Measurements from ENCODE around the gene COL23A1. TPM values are rescaled to one million over a fixed set of nuclear protein-coding genes. Genes with fewer than 3 reads are reported as not detected.

Gene COL23A1
- total RNA-seq, 2 donors from 2014 or later: 1.5 to 2.5 TPM

DNA sequence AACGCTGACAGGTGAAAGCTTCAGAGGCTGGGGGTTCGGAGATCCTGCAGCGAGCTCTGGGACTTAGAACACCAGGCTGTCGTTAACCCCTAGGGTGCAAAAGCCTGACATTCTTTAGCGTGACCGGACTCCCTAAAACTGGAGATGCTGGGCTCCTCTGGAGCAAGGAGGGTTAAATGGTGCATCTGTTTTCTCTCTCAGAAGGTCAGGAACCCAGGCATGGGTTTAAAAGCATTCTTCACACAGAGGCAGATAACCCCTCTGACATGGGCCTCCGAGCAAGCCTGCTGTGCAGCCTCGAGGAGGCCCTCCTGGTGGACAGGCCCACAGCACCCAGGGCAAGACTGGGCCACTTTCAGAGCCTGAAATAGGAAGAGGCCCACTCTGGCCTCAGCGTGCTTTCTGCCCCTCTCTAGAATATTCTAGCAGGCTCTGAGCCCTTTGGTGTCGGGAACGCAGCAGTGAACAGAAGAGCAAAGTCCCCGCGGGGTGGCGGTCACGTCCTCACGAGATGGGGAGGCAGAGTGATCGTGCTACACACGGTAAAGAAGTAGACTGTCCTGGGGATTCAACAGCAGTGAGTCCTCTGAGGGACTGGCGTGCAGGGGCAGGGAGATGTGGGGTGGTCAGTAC is 124.8 kb downstream of the COL23A1 start:
- no peaks in the 10 kb centered on the region for H3K36me3 ChIP-seq
- peaks cover 13 to 33% of the 10 kb centered on the region in 2 donors for H3K4me1 ChIP-seq (ENCODE audit: control insufficient read depth in 1 of 2, low read depth in 2 of 2)
- TF ChIP-seq, protein P1, sequence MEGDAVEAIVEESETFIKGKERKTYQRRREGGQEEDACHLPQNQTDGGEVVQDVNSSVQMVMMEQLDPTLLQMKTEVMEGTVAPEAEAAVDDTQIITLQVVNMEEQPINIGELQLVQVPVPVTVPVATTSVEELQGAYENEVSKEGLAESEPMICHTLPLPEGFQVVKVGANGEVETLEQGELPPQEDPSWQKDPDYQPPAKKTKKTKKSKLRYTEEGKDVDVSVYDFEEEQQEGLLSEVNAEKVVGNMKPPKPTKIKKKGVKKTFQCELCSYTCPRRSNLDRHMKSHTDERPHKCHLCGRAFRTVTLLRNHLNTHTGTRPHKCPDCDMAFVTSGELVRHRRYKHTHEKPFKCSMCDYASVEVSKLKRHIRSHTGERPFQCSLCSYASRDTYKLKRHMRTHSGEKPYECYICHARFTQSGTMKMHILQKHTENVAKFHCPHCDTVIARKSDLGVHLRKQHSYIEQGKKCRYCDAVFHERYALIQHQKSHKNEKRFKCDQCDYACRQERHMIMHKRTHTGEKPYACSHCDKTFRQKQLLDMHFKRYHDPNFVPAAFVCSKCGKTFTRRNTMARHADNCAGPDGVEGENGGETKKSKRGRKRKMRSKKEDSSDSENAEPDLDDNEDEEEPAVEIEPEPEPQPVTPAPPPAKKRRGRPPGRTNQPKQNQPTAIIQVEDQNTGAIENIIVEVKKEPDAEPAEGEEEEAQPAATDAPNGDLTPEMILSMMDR (IDR thresholded peaks at IDR 0.05): no peak
- H3K27ac ChIP-seq: no peak overlapping the region
- ATAC-seq (ENCODE audit: insufficient number of reproducible peaks, low FRiP score, low read depth) (no peak), DNase-seq (ENCODE audit: low spot score) (no peak)
- H3K4me3 ChIP-seq: no peak overlapping the region
- no peaks in the 10 kb centered on the region for H3K9me3 ChIP-seq
- no peaks in the 10 kb centered on the region for H3K27me3 ChIP-seq (replicated peaks; ENCODE audit: insufficient read depth)

DNA sequence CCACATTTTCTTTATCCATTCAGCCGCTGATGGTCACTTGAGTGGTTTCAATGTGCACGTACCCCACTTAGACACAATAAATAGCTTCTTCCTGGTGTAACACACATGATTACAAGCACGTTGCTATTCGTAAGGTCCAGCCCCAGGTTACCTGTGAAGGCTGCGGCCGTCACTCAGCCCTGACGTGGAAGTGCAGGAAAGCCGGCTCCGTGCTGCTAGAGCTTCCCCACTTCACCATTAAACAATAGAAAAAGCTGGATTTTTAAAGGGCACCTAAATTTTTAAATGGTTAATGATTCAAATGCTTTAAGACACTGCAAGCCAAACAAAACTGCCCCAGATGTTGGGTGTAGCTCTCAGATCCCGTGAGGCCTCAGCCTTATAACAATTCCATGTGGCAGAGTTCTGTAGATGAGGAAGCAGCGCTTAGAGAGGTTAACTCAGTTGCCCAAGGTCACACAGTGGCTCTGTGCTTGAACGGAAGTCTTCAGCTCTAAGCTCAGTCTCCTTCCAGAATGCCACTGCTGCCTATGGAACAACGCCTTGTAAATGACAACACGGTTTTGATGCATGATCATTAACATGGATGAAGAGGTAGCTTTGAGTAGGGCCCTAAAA is 125.7 kb downstream of the COL23A1 start:
- ATAC-seq (ENCODE audit: insufficient number of reproducible peaks, low FRiP score, low read depth) (no peak), DNase-seq (ENCODE audit: low spot score) (no peak)
- TF ChIP-seq, protein P1 (IDR thresholded peaks at IDR 0.05): no peak

DNA sequence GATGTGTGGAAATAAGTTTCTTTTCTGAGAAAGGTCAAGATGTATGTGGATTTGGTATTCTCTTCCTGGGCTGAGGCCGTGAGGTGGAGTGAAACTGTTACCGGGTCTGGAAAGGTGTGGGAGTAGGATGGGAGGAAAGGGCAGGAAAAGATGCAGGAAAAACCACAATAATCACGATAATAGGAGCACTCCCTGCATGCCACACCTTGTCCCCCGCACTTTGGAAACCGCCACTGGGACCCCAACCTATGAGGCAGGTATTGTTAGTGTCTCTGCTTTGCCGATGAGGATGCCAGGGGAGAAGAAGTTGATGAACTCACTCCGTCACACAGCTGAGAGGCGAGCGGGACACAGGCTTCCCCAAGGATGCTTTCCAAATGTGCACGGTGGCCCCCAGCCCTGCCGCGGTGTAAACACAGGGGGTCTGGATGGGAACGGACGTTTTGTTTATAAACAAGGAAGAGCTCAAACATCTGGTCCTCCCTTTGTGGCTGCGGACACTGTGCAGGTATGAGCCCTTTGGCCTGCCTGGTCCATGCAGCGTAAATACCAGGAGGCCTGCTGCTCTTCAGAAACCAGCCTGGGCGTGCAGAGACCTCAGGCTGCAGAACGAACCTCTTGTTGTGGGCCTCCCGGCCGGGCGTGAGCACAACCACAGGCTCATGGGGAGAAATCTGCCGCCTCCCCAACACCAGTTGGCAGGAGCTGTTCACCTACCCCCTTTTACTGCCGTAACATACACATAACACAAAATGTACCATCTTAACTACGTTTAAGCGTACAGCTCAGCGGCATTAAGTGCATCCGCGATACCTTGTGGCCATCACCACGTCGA is 126.7 kb downstream of the COL23A1 start:
- Histone ChIP-seq H3K9me3 (no peaks in the 10 kb centered on the region), H3K27ac (no peak overlapping the region), H3K4me3 (no peak overlapping the region), H3K4me1 (ENCODE audit: control insufficient read depth in 1 of 2, low read depth in 2 of 2) (peaks cover 13 to 33% of the 10 kb centered on the region in 2 donors), H3K27me3 (replicated peaks; ENCODE audit: insufficient read depth) (no peaks in the 10 kb centered on the region), H3K36me3 (no peaks in the 10 kb centered on the region)
- ATAC-seq (ENCODE audit: insufficient number of reproducible peaks, low FRiP score, low read depth) (no peak), DNase-seq (ENCODE audit: low spot score) (no peak)
- TF ChIP-seq, protein P1 (IDR thresholded peaks at IDR 0.05): no peak

More for the DNA sequence above, 125.7 kb downstream of the COL23A1 start:
- Histone ChIP-seq H3K27me3 (replicated peaks; ENCODE audit: insufficient read depth) (no peaks in the 10 kb centered on the region), H3K4me3 (no peak overlapping the region), H3K27ac (no peak overlapping the region), H3K9me3 (no peaks in the 10 kb centered on the region), H3K4me1 (ENCODE audit: control insufficient read depth in 1 of 2, low read depth in 2 of 2) (peaks cover 13 to 36% of the 10 kb centered on the region in 2 donors), H3K36me3 (no peaks in the 10 kb centered on the region)

DNA sequence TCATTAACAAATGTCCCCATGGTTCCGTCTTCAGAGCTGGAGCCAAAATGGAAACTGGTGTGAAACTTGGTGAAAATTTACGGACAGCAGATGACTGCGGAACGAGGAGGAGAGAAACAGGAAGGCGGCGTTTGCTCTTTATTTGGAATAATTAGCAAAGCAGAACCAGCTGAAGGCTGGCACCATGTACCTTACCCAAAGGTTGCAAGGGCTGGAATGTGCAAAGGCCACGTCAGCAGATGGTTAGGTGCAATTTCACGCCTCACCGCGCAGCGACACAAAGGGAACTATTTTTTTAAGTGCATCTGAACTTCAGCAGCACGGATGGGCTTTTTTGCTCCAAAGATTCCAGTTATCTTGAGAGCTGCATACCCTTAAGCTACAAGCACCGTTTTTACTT is 127.4 kb downstream of the COL23A1 start:
- no peaks in the 10 kb centered on the region for H3K9me3 ChIP-seq
- H3K27me3 ChIP-seq (replicated peaks; ENCODE audit: insufficient read depth): no peaks in the 10 kb centered on the region
- peaks cover 6 to 26% of the 10 kb centered on the region in 2 donors for H3K4me1 ChIP-seq (ENCODE audit: control insufficient read depth in 1 of 2, low read depth in 2 of 2)
- TF ChIP-seq, protein P1 (IDR thresholded peaks at IDR 0.05): no peak
- no peaks in the 10 kb centered on the region for H3K36me3 ChIP-seq
- H3K4me3 ChIP-seq: no peak overlapping the region
- DNase-seq (ENCODE audit: low spot score) (no peak), ATAC-seq (ENCODE audit: insufficient number of reproducible peaks, low FRiP score, low read depth) (no peak)
- no peak overlapping the region for H3K27ac ChIP-seq

DNA sequence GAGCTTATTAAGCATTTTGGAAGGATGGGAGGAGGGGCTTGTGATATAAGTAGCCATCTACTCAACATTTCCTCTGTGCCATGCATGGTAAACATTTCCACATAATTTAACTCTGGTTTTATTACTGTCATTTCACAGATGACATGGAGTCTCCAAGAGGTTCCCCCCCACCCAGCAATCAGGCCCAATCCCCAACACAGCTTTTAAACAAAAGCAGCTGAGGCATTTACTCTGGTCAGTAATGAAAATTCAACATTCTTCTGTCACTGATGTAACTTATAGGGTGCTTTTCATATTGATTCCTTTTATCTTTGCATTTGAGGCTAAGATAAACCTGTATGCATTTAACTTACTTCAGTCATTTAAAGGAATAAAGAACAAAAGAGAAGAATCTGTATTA is 128.1 kb downstream of the COL23A1 start:
- no peaks in the 10 kb centered on the region for H3K9me3 ChIP-seq
- no peak overlapping the region for H3K4me3 ChIP-seq
- DNase-seq (ENCODE audit: low spot score) (no peak), ATAC-seq (ENCODE audit: insufficient number of reproducible peaks, low FRiP score, low read depth) (no peak)
- H3K4me1 ChIP-seq (ENCODE audit: control insufficient read depth in 1 of 2, low read depth in 2 of 2): peaks cover 0 to 19% of the 10 kb centered on the region in 2 donors
- TF ChIP-seq, protein P1 (IDR thresholded peaks at IDR 0.05): no peak
- no peak overlapping the region for H3K27ac ChIP-seq
- no peaks in the 10 kb centered on the region for H3K27me3 ChIP-seq (replicated peaks; ENCODE audit: insufficient read depth)
- H3K36me3 ChIP-seq: no peaks in the 10 kb centered on the region

All from thoracic aorta (tissue), 2 donors.